Karpas-422 (cell line): Measurements from ENCODE around the gene ERC2. TPM values are rescaled to one million over a fixed set of nuclear protein-coding genes. Genes with fewer than 3 reads are reported as not detected.

ENCODE experiments used
- DNase-seq: peaks from one replicate; pipeline ENCODE4 v3.0.0-alpha.2; 2015
- H2AFZ ChIP-seq: fragments of 200-600 bp; sonication (generic); 2 replicates; pipeline ENCODE4 v1.6.1; 2014; ENCODE audit warnings: antibody characterized with exemption, low read length, mixed read lengths
- H3K27ac ChIP-seq: fragments of 200-600 bp; sonication (generic); 2 replicates; pipeline ENCODE4 v1.5.1; 2014; ENCODE audit warnings: mild to moderate bottlenecking, low read length, moderate library complexity
- H3K27me3 ChIP-seq: fragments of 200-600 bp; sonication (generic); 2 replicates; pipeline ENCODE4 v1.6.1; 2014; ENCODE audit warnings: low read length, mixed read lengths
- H3K36me3 ChIP-seq: fragments of 200-600 bp; sonication (generic); 2 replicates; pipeline ENCODE4 v1.6.1; 2014; ENCODE audit warnings: low read length, mixed read lengths; ENCODE audit not compliant: insufficient read depth
- H3K4me1 ChIP-seq: fragments of 200-600 bp; sonication (generic); 2 replicates; pipeline ENCODE4 v1.6.1; 2014; ENCODE audit warnings: mild to moderate bottlenecking, low read length, mixed read lengths
- H3K4me2 ChIP-seq: fragments of 200-600 bp; sonication (generic); 2 replicates; pipeline ENCODE4 v1.6.1; 2014; ENCODE audit warnings: low read length, low read depth, mild to moderate bottlenecking; ENCODE audit not compliant: poor library complexity, severe bottlenecking
- H3K4me3 ChIP-seq: fragments of 200-600 bp; sonication (generic); 2 replicates; pipeline ENCODE4 v1.5.1; 2014; ENCODE audit warnings: mild to moderate bottlenecking, antibody characterized with exemption, low read length, mixed read lengths
- H3K79me2 ChIP-seq: fragments of 200-600 bp; sonication (generic); 2 replicates; pipeline ENCODE4 v1.6.1; 2014; ENCODE audit warnings: mild to moderate bottlenecking, low read length, mixed read lengths
- H3K9ac ChIP-seq: fragments of 200-600 bp; sonication (generic); 2 replicates; pipeline ENCODE4 v1.6.0; 2014; ENCODE audit warnings: low read length
- H3K9me2 ChIP-seq: fragments of 200-600 bp; sonication (generic), shearing (Covaris generic); replicated peaks from 2 replicates; pipeline ENCODE4 v1.6.0; 2014; ENCODE audit warnings: mild to moderate bottlenecking, low read length, moderate library complexity; ENCODE audit not compliant: insufficient read depth
- H3K9me3 ChIP-seq: fragments of 300-700, 200-600 bp; sonication (generic); 2 replicates; pipeline ENCODE4 v1.6.1; 2014; ENCODE audit warnings: low read length, mixed read lengths
- H4K20me1 ChIP-seq: fragments of 200-600 bp; sonication (generic); 2 replicates; pipeline ENCODE4 v1.6.1; 2014; ENCODE audit warnings: mild to moderate bottlenecking, antibody characterized with exemption, low read length, low read depth; ENCODE audit not compliant: insufficient read depth
- total RNA-seq: library from RNA; depleted of rRNA; stranded (reverse); fragments of >200 nt; shearing (Covaris generic); gene quantifications from 2 replicates; pipeline ENCODE4 v1.2.3, GENCODE V29; 2014; ENCODE audit warnings: low replicate concordance

Gene ERC2
- total RNA-seq, 1 experiment from 2014 or later: 3.7 TPM

- Histone ChIP-seq H3K9ac (no peak overlapping the region), H4K20me1 (no peaks in the 10 kb centered on the region), H3K27ac (no peak overlapping the region), H3K79me2 (no peaks in the 10 kb centered on the region), H3K4me3 (no peak overlapping the region), H3K9me2 (no peaks in the 10 kb centered on the region), H3K4me1 (peaks cover 56% of the 10 kb centered on the region), H3K27me3 (no peaks in the 10 kb centered on the region), H2AFZ (no peak overlapping the region), H3K4me2 (no peak overlapping the region), H3K36me3 (no peaks in the 10 kb centered on the region), H3K9me3 (no peaks in the 10 kb centered on the region)
- DNase-seq: no peak
These were observed 897.0 kb downstream of the ERC2 start for GRCh38 chr3:55571216-55571813.

GRCh38 chr3:55570271-55570711 lies 898.0 kb downstream of the ERC2 start:
- Histone ChIP-seq H3K4me1 (peaks cover 51% of the 10 kb centered on the region), H3K4me3 (no peak overlapping the region), H3K27me3 (no peaks in the 10 kb centered on the region), H3K4me2 (no peak overlapping the region), H3K27ac (no peak overlapping the region), H4K20me1 (no peaks in the 10 kb centered on the region), H2AFZ (no peak overlapping the region), H3K9ac (no peak overlapping the region), H3K36me3 (no peaks in the 10 kb centered on the region), H3K9me3 (no peaks in the 10 kb centered on the region), H3K79me2 (no peaks in the 10 kb centered on the region), H3K9me2 (no peaks in the 10 kb centered on the region)
- no peak for DNase-seq

GRCh38 chr3:55569033-55569599 lies 899.2 kb downstream of the ERC2 start:
- Histone ChIP-seq H4K20me1 (no peaks in the 10 kb centered on the region), H3K4me2 (no peak overlapping the region), H3K36me3 (no peaks in the 10 kb centered on the region), H3K79me2 (no peaks in the 10 kb centered on the region), H3K9me3 (no peaks in the 10 kb centered on the region), H2AFZ (no peak overlapping the region), H3K9ac (no peak overlapping the region), H3K4me3 (no peak overlapping the region), H3K27me3 (no peaks in the 10 kb centered on the region), H3K27ac (no peak overlapping the region), H3K4me1 (peaks cover 53% of the 10 kb centered on the region), H3K9me2 (no peaks in the 10 kb centered on the region)
- DNase-seq: no peak

GRCh38 chr3:55567615-55568014 lies 900.7 kb downstream of the ERC2 start:
- no peak overlapping the region for H3K27ac ChIP-seq
- no peak overlapping the region for H3K9ac ChIP-seq
- no peaks in the 10 kb centered on the region for H3K9me3 ChIP-seq
- no peak overlapping the region for H3K4me2 ChIP-seq
- DNase-seq: no peak
- no peaks in the 10 kb centered on the region for H3K79me2 ChIP-seq
- no peaks in the 10 kb centered on the region for H3K9me2 ChIP-seq
- no peak overlapping the region for H2AFZ ChIP-seq
- H3K4me1 ChIP-seq: peaks cover 45% of the 10 kb centered on the region
- no peaks in the 10 kb centered on the region for H4K20me1 ChIP-seq
- no peaks in the 10 kb centered on the region for H3K27me3 ChIP-seq
- H3K4me3 ChIP-seq: no peak overlapping the region
- H3K36me3 ChIP-seq: no peaks in the 10 kb centered on the region

- H3K4me3 ChIP-seq: no peak overlapping the region
- no peaks in the 10 kb centered on the region for H4K20me1 ChIP-seq
- H3K9me2 ChIP-seq: no peaks in the 10 kb centered on the region
- H3K27me3 ChIP-seq: no peaks in the 10 kb centered on the region
- no peak for DNase-seq
- no peak overlapping the region for H2AFZ ChIP-seq
- no peaks in the 10 kb centered on the region for H3K79me2 ChIP-seq
- peaks cover 40% of the 10 kb centered on the region for H3K4me1 ChIP-seq
- no peak overlapping the region for H3K4me2 ChIP-seq
- no peak overlapping the region for H3K27ac ChIP-seq
- no peaks in the 10 kb centered on the region for H3K9me3 ChIP-seq
- no peak overlapping the region for H3K9ac ChIP-seq
- H3K36me3 ChIP-seq: no peaks in the 10 kb centered on the region
These were observed 901.1 kb downstream of the ERC2 start for GRCh38 chr3:55567121-55567520.

- H3K4me3 ChIP-seq: no peak overlapping the region
- H3K9me2 ChIP-seq: no peaks in the 10 kb centered on the region
- no peaks in the 10 kb centered on the region for H4K20me1 ChIP-seq
- DNase-seq: no peak
- H3K4me2 ChIP-seq: no peak overlapping the region
- H3K79me2 ChIP-seq: no peaks in the 10 kb centered on the region
- H3K9me3 ChIP-seq: no peaks in the 10 kb centered on the region
- no peak overlapping the region for H3K27ac ChIP-seq
- H3K4me1 ChIP-seq: peaks cover 29% of the 10 kb centered on the region
- no peak overlapping the region for H3K9ac ChIP-seq
- no peak overlapping the region for H2AFZ ChIP-seq
- H3K36me3 ChIP-seq: no peaks in the 10 kb centered on the region
- H3K27me3 ChIP-seq: no peaks in the 10 kb centered on the region
These were observed 902.7 kb downstream of the ERC2 start for GRCh38 chr3:55565521-55565920.

- peaks cover 30% of the 10 kb centered on the region for H3K4me1 ChIP-seq
- no peaks in the 10 kb centered on the region for H3K9me2 ChIP-seq
- no peak overlapping the region for H3K9ac ChIP-seq
- no peak overlapping the region for H3K4me3 ChIP-seq
- H4K20me1 ChIP-seq: no peaks in the 10 kb centered on the region
- no peaks in the 10 kb centered on the region for H3K36me3 ChIP-seq
- H3K27ac ChIP-seq: no peak overlapping the region
- H2AFZ ChIP-seq: 0 out of 2 replicates have a peak overlapping the region, but pooled peaks have one; percentile 18
- DNase-seq: no peak
- no peaks in the 10 kb centered on the region for H3K9me3 ChIP-seq
- H3K4me2 ChIP-seq: peak overlapping the region; percentile 39
- no peaks in the 10 kb centered on the region for H3K79me2 ChIP-seq
- no peaks in the 10 kb centered on the region for H3K27me3 ChIP-seq
These were observed 903.5 kb downstream of the ERC2 start for GRCh38 chr3:55564726-55565125.

- no peak overlapping the region for H3K27ac ChIP-seq
- no peaks in the 10 kb centered on the region for H3K36me3 ChIP-seq
- DNase-seq: no peak
- H3K9ac ChIP-seq: no peak overlapping the region
- no peak overlapping the region for H2AFZ ChIP-seq
- no peaks in the 10 kb centered on the region for H4K20me1 ChIP-seq
- H3K4me3 ChIP-seq: no peak overlapping the region
- H3K9me3 ChIP-seq: no peaks in the 10 kb centered on the region
- no peaks in the 10 kb centered on the region for H3K27me3 ChIP-seq
- no peaks in the 10 kb centered on the region for H3K9me2 ChIP-seq
- no peaks in the 10 kb centered on the region for H3K79me2 ChIP-seq
- H3K4me1 ChIP-seq: peaks cover 48% of the 10 kb centered on the region
- no peak overlapping the region for H3K4me2 ChIP-seq
These were observed 905.6 kb downstream of the ERC2 start for GRCh38 chr3:55562700-55563099.
